ENCODE results near the gene COQ7.

DNA sequence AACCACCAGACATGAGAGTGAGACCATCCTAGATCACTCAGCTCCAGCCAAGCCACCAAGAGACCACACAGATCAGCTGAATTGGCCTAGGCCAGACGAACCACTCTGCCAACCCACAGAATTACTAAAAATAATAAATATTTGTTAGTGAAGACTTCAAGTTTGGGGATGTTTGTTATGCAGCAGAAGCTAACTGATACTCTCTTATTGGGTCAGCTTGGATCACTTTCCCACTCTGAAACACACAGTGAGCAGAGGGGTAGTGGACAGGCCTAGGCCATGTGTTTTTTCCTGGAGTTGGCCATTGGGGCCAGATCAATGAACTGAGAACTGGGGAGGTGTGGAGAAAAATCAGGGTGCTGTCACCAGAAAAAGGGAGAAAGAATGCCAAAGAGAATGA, 30.8 kb downstream of the COQ7 start:
- TF ChIP-seq POLR2A (IDR thresholded peaks at IDR 0.05) (no peak), POLR2AphosphoS5 (IDR thresholded peaks at IDR 0.05) (no peak), EP300 (IDR thresholded peaks at IDR 0.05; ENCODE audit: low read depth) (no peak)
- TF ChIP-seq, protein P1, sequence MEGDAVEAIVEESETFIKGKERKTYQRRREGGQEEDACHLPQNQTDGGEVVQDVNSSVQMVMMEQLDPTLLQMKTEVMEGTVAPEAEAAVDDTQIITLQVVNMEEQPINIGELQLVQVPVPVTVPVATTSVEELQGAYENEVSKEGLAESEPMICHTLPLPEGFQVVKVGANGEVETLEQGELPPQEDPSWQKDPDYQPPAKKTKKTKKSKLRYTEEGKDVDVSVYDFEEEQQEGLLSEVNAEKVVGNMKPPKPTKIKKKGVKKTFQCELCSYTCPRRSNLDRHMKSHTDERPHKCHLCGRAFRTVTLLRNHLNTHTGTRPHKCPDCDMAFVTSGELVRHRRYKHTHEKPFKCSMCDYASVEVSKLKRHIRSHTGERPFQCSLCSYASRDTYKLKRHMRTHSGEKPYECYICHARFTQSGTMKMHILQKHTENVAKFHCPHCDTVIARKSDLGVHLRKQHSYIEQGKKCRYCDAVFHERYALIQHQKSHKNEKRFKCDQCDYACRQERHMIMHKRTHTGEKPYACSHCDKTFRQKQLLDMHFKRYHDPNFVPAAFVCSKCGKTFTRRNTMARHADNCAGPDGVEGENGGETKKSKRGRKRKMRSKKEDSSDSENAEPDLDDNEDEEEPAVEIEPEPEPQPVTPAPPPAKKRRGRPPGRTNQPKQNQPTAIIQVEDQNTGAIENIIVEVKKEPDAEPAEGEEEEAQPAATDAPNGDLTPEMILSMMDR (IDR thresholded peaks at IDR 0.05), result no peak

Data from transverse colon (tissue), 4 donors.